ENCODE results near the gene PTOV1. TPM values are rescaled to one million over a fixed set of nuclear protein-coding genes. Genes with fewer than 3 reads are reported as not detected.

Gene PTOV1
- total RNA-seq, 1 experiment from 2014 or later: 296 TPM

DNA sequence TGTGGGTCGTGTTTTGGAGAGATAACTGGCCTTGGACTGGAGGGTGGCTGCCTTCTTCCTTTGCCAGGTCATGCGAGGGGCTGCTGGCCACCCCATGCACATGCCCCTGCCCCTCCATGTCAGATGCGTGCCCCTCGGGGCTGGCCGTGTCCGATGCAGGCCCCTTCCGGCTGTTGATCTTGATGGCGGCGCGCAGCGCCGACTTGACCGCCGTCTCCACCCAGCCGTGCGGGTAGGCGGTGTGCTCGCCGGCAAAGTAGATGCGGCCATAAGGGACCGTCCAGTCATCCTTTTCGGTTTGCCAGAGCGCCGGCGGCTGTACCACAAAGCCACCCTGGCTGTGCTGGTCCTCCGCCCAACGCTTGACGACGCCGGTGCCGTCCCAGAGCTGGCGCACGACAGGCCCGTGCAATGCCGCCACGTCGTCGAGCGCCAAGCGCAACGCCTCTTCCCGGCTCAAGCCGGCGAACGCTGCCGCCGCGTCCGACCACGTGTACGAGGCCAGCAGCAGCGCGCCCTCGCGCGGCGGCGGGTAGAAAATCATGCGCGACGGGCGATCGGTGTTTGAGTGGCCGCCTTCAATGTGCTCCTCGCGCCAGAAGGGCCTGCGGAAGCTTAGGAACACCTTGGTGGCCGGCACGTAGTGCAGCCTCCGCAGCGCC is 38.9 kb downstream of the PTOV1 start (continued):
- TF ChIP-seq, protein P1, sequence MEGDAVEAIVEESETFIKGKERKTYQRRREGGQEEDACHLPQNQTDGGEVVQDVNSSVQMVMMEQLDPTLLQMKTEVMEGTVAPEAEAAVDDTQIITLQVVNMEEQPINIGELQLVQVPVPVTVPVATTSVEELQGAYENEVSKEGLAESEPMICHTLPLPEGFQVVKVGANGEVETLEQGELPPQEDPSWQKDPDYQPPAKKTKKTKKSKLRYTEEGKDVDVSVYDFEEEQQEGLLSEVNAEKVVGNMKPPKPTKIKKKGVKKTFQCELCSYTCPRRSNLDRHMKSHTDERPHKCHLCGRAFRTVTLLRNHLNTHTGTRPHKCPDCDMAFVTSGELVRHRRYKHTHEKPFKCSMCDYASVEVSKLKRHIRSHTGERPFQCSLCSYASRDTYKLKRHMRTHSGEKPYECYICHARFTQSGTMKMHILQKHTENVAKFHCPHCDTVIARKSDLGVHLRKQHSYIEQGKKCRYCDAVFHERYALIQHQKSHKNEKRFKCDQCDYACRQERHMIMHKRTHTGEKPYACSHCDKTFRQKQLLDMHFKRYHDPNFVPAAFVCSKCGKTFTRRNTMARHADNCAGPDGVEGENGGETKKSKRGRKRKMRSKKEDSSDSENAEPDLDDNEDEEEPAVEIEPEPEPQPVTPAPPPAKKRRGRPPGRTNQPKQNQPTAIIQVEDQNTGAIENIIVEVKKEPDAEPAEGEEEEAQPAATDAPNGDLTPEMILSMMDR (IDR thresholded peaks at IDR 0.05): peak; percentile 66; the same call in 1 of the 2 replicates
- peak; percentile 98 for TF ChIP-seq TCF7 (CRISPR knock-in tag; IDR thresholded peaks at IDR 0.05; ENCODE audit: low read depth)
- no peak for TF ChIP-seq OVOL2 (CRISPR knock-in tag; IDR thresholded peaks at IDR 0.05; ENCODE audit: borderline replicate concordance)
- TF ChIP-seq, protein P2, sequence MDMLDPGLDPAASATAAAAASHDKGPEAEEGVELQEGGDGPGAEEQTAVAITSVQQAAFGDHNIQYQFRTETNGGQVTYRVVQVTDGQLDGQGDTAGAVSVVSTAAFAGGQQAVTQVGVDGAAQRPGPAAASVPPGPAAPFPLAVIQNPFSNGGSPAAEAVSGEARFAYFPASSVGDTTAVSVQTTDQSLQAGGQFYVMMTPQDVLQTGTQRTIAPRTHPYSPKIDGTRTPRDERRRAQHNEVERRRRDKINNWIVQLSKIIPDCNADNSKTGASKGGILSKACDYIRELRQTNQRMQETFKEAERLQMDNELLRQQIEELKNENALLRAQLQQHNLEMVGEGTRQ (CRISPR knock-in tag; IDR thresholded peaks at IDR 0.05): peak; percentile 85
- TF ChIP-seq, protein P3, sequence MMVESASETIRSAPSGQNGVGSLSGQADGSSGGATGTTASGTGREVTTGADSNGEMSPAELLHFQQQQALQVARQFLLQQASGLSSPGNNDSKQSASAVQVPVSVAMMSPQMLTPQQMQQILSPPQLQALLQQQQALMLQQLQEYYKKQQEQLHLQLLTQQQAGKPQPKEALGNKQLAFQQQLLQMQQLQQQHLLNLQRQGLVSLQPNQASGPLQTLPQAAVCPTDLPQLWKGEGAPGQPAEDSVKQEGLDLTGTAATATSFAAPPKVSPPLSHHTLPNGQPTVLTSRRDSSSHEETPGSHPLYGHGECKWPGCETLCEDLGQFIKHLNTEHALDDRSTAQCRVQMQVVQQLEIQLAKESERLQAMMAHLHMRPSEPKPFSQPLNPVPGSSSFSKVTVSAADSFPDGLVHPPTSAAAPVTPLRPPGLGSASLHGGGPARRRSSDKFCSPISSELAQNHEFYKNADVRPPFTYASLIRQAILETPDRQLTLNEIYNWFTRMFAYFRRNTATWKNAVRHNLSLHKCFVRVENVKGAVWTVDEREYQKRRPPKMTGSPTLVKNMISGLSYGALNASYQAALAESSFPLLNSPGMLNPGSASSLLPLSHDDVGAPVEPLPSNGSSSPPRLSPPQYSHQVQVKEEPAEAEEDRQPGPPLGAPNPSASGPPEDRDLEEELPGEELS (CRISPR knock-in tag; IDR thresholded peaks at IDR 0.05): peak; percentile 100
- TF ChIP-seq, protein P4, sequence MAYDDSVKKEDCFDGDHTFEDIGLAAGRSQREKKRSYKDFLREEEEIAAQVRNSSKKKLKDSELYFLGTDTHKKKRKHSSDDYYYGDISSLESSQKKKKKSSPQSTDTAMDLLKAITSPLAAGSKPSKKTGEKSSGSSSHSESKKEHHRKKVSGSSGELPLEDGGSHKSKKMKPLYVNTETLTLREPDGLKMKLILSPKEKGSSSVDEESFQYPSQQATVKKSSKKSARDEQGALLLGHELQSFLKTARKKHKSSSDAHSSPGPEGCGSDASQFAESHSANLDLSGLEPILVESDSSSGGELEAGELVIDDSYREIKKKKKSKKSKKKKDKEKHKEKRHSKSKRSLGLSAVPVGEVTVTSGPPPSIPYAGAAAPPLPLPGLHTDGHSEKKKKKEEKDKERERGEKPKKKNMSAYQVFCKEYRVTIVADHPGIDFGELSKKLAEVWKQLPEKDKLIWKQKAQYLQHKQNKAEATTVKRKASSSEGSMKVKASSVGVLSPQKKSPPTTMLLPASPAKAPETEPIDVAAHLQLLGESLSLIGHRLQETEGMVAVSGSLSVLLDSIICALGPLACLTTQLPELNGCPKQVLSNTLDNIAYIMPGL (CRISPR knock-in tag; IDR thresholded peaks at IDR 0.05): peak; percentile 100
- TF ChIP-seq NR3C1 (CRISPR knock-in tag; conservative IDR thresholded peaks at IDR 0.05; ENCODE audit: low read depth): peak; percentile 97
- peak; percentile 99 for TF ChIP-seq ZNF219 (CRISPR knock-in tag; IDR thresholded peaks at IDR 0.05; ENCODE audit: borderline replicate concordance)
- TF ChIP-seq, protein P5, sequence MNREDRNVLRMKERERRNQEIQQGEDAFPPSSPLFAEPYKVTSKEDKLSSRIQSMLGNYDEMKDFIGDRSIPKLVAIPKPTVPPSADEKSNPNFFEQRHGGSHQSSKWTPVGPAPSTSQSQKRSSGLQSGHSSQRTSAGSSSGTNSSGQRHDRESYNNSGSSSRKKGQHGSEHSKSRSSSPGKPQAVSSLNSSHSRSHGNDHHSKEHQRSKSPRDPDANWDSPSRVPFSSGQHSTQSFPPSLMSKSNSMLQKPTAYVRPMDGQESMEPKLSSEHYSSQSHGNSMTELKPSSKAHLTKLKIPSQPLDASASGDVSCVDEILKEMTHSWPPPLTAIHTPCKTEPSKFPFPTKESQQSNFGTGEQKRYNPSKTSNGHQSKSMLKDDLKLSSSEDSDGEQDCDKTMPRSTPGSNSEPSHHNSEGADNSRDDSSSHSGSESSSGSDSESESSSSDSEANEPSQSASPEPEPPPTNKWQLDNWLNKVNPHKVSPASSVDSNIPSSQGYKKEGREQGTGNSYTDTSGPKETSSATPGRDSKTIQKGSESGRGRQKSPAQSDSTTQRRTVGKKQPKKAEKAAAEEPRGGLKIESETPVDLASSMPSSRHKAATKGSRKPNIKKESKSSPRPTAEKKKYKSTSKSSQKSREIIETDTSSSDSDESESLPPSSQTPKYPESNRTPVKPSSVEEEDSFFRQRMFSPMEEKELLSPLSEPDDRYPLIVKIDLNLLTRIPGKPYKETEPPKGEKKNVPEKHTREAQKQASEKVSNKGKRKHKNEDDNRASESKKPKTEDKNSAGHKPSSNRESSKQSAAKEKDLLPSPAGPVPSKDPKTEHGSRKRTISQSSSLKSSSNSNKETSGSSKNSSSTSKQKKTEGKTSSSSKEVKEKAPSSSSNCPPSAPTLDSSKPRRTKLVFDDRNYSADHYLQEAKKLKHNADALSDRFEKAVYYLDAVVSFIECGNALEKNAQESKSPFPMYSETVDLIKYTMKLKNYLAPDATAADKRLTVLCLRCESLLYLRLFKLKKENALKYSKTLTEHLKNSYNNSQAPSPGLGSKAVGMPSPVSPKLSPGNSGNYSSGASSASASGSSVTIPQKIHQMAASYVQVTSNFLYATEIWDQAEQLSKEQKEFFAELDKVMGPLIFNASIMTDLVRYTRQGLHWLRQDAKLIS (CRISPR knock-in tag; IDR thresholded peaks at IDR 0.05; ENCODE audit: borderline replicate concordance): peak; percentile 100
- TF ChIP-seq HMGA2 (CRISPR knock-in tag; IDR thresholded peaks at IDR 0.05): no peak
- TF ChIP-seq GRHL2 (CRISPR knock-in tag; IDR thresholded peaks at IDR 0.05; ENCODE audit: insufficient replicate concordance, severe bottlenecking): no peak
- TF ChIP-seq, protein P6, sequence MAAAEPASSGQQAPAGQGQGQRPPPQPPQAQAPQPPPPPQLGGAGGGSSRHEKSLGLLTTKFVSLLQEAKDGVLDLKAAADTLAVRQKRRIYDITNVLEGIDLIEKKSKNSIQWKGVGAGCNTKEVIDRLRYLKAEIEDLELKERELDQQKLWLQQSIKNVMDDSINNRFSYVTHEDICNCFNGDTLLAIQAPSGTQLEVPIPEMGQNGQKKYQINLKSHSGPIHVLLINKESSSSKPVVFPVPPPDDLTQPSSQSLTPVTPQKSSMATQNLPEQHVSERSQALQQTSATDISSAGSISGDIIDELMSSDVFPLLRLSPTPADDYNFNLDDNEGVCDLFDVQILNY (CRISPR knock-in tag; IDR thresholded peaks at IDR 0.05): peak; percentile 100
- peak; percentile 99 for TF ChIP-seq TP53 (CRISPR knock-in tag; IDR thresholded peaks at IDR 0.05)
- TF ChIP-seq, protein P7, sequence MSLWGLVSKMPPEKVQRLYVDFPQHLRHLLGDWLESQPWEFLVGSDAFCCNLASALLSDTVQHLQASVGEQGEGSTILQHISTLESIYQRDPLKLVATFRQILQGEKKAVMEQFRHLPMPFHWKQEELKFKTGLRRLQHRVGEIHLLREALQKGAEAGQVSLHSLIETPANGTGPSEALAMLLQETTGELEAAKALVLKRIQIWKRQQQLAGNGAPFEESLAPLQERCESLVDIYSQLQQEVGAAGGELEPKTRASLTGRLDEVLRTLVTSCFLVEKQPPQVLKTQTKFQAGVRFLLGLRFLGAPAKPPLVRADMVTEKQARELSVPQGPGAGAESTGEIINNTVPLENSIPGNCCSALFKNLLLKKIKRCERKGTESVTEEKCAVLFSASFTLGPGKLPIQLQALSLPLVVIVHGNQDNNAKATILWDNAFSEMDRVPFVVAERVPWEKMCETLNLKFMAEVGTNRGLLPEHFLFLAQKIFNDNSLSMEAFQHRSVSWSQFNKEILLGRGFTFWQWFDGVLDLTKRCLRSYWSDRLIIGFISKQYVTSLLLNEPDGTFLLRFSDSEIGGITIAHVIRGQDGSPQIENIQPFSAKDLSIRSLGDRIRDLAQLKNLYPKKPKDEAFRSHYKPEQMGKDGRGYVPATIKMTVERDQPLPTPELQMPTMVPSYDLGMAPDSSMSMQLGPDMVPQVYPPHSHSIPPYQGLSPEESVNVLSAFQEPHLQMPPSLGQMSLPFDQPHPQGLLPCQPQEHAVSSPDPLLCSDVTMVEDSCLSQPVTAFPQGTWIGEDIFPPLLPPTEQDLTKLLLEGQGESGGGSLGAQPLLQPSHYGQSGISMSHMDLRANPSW (CRISPR knock-in tag; conservative IDR thresholded peaks at IDR 0.05; ENCODE audit: low read depth): no peak
- TF ChIP-seq GTF2I (CRISPR knock-in tag; conservative IDR thresholded peaks at IDR 0.05): no peak
- no peak for TF ChIP-seq RORB (CRISPR knock-in tag; IDR thresholded peaks at IDR 0.05)
- TF ChIP-seq NFE2L1 (CRISPR knock-in tag; IDR thresholded peaks at IDR 0.05): peak; percentile 99
- TF ChIP-seq, protein P8, sequence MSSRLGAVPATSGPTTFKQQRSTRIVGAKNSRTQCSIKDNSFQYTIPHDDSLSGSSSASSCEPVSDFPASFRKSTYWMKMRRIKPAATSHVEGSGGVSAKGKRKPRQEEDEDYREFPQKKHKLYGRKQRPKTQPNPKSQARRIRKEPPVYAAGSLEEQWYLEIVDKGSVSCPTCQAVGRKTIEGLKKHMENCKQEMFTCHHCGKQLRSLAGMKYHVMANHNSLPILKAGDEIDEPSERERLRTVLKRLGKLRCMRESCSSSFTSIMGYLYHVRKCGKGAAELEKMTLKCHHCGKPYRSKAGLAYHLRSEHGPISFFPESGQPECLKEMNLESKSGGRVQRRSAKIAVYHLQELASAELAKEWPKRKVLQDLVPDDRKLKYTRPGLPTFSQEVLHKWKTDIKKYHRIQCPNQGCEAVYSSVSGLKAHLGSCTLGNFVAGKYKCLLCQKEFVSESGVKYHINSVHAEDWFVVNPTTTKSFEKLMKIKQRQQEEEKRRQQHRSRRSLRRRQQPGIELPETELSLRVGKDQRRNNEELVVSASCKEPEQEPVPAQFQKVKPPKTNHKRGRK (CRISPR knock-in tag; IDR thresholded peaks at IDR 0.05; ENCODE audit: borderline replicate concordance): 0 out of 2 replicates have a peak, but pooled peaks have one; percentile 51
- peak; percentile 90 for TF ChIP-seq ZNF263 (CRISPR knock-in tag; IDR thresholded peaks at IDR 0.05; ENCODE audit: low read depth)
- no peak for TF ChIP-seq GABPB1 (CRISPR knock-in tag; IDR thresholded peaks at IDR 0.05)

Measured in WTC11 (cell line).